Upper lobe of left lung (tissue), 6 donors: Measurements from ENCODE around the gene FAM174C. TPM values are rescaled to one million over a fixed set of nuclear protein-coding genes. Genes with fewer than 3 reads are reported as not detected.

Experiments used
- ATAC-seq, 2 donors: fragments of 200-7000 bp; cut with Tn5 transposase; one replicate each; pipeline ENCODE4 v1.9.1; 2022; ENCODE audit warnings: mild to moderate bottlenecking in 2 of 2, moderate library complexity in 2 of 2; ENCODE audit not compliant: low FRiP score in 2 of 2
- DNase-seq, 2 donors: peaks; one replicate each; pipeline ENCODE4 v3.0.0-alpha.2; 2019 to 2020
- H3K27ac ChIP-seq, 4 donors: fragments of 200-600 bp; sonication (generic); one replicate each; pipeline ENCODE4 v1.5.1; 2016 to 2019
- H3K27me3 ChIP-seq, 4 donors: fragments of 200-600 bp; sonication (generic); one replicate each; pipeline ENCODE4 v1.5.1; 2017 to 2019
- H3K36me3 ChIP-seq, 4 donors: fragments of 200-600 bp; sonication (generic); one replicate each; pipeline ENCODE4 v1.5.1; 2016 to 2019
- H3K4me1 ChIP-seq, 4 donors: fragments of 200-600 bp; sonication (generic); one replicate each; pipeline ENCODE4 v1.5.1; 2018 to 2019
- H3K4me3 ChIP-seq, 4 donors: fragments of 200-600 bp; sonication (generic); one replicate each; pipeline ENCODE4 v1.5.1; 2017 to 2019; ENCODE audit warnings: mild to moderate bottlenecking in 2 of 4, moderate library complexity in 1 of 4
- H3K9me3 ChIP-seq, 4 donors: fragments of 200-600 bp; sonication (generic); one replicate each; pipeline ENCODE4 v1.5.1; 2018 to 2019
- CTCF ChIP-seq, 6 experiments: fragments of 450-650 bp in 4 of 6; fragments of 200-600 bp in 2 of 6; sonication (generic) in 2 of 6; IDR thresholded peaks; one replicate each; pipeline ENCODE4 v1.5.1; 2016 to 2019; ENCODE audit warnings: antibody characterized with exemption in 6 of 6
- EP300 ChIP-seq, 4 donors: sonication (generic); formaldehyde crosslinking; IDR thresholded peaks; one replicate each; pipeline ENCODE4 v1.5.1; 2017; ENCODE audit warnings: antibody characterized with exemption in 4 of 4, control low read depth in 2 of 4
- POLR2A ChIP-seq, 4 donors: fragments of 450-650 bp; IDR thresholded peaks; one replicate each; pipeline ENCODE4 v1.5.1; 2016 to 2017; ENCODE audit warnings: antibody characterized with exemption in 4 of 4, mild to moderate bottlenecking in 2 of 4
- POLR2AphosphoS5 ChIP-seq, 2 donors: sonication (generic); formaldehyde crosslinking; IDR thresholded peaks; one replicate each; pipeline ENCODE4 v1.5.1; 2017; ENCODE audit warnings: antibody characterized with exemption in 2 of 2
- WGBS, 2 donors: methylation state at CpG; one replicate each; pipeline ENCODE4 v1.1.5; 2017 to 2018; 5-methylcytosine and 5-hydroxymethylcytosine counted together
- total RNA-seq, 6 donors: library from RNA; depleted of rRNA in 4 of 6; stranded (reverse); fragments of >200 nt in 4 of 6; gene quantifications; one replicate each; pipeline versions ENCODE4 v1.1.0 to v1.2.1, GENCODE V29; 2016 to 2021
- donor health status: DM: no; HTN: no; CAD: no; lungs with moderate emphysema.
- donor health status: DM: no; HTN: yes; CAD: no; lungs with severe emphysema.

Gene FAM174C
- total RNA-seq, 6 donors from 2014 or later, result 43.0 to 85.3 (median 59.6) TPM

- H3K4me3 ChIP-seq, result no peak overlapping the region
- ATAC-seq (no peak), DNase-seq (peak in 1 of 2 donors; percentile 83)
- H3K4me1 ChIP-seq, result peaks cover 12 to 29% (median 18%) of the 10 kb centered on the region in 4 donors
- H3K27ac ChIP-seq, result no peak overlapping the region
- H3K9me3 ChIP-seq, result no peaks in the 10 kb centered on the region
- TF ChIP-seq POLR2AphosphoS5 (IDR thresholded peaks at IDR 0.05) (no peak), EP300 (IDR thresholded peaks at IDR 0.05) (no peak), POLR2A (IDR thresholded peaks at IDR 0.05) (no peak), CTCF (IDR thresholded peaks at IDR 0.05) (no peak)
- peaks cover 0 to 51% (median 42%) of the 10 kb centered on the region in 4 donors for H3K36me3 ChIP-seq
- H3K27me3 ChIP-seq, result no peaks in the 10 kb centered on the region
- 97% methylated on average over 97 to 98 of the region's 100 CpGs for WGBS, 2 donors
Measured at GRCh38 chr19:1228161-1228957, 47.0 kb upstream of the FAM174C start.

- Histone ChIP-seq H3K27me3 (no peaks in the 10 kb centered on the region), H3K36me3 (peaks cover 0 to 42% (median 33%) of the 10 kb centered on the region in 4 donors), H3K27ac (no peak overlapping the region), H3K4me1 (peaks cover 16 to 32% (median 23%) of the 10 kb centered on the region in 4 donors), H3K9me3 (no peaks in the 10 kb centered on the region), H3K4me3 (no peak overlapping the region)
- TF ChIP-seq CTCF (IDR thresholded peaks at IDR 0.05), result no peak
- TF ChIP-seq EP300 (IDR thresholded peaks at IDR 0.05), result no peak
- TF ChIP-seq POLR2A (IDR thresholded peaks at IDR 0.05), result no peak
- no peak for TF ChIP-seq POLR2AphosphoS5 (IDR thresholded peaks at IDR 0.05)
- ATAC-seq (no peak), DNase-seq (peak in 1 of 2 donors; percentile 83)
- WGBS, 2 donors, result 94 to 98% methylated on average over 136 to 143 of the region's 158 CpGs
Measured at GRCh38 chr19:1229056-1229923, 46.0 kb upstream of the FAM174C start.

GRCh38 chr19:1229924-1230782 is 45.2 kb upstream of the FAM174C start:
- TF ChIP-seq CTCF (IDR thresholded peaks at IDR 0.05) (no peak), POLR2AphosphoS5 (IDR thresholded peaks at IDR 0.05) (no peak)
- 91 to 94% methylated on average over 9 to 58 of the region's 61 CpGs for WGBS, 2 donors
- ATAC-seq, result no peak
- H3K36me3 ChIP-seq, result peaks cover 0 to 33% (median 27%) of the 10 kb centered on the region in 4 donors
- H3K27ac ChIP-seq, result no peak overlapping the region
- H3K9me3 ChIP-seq, result no peaks in the 10 kb centered on the region
- H3K27me3 ChIP-seq, result no peaks in the 10 kb centered on the region
- H3K4me3 ChIP-seq, result no peak overlapping the region
- H3K4me1 ChIP-seq, result peaks cover 16 to 32% (median 23%) of the 10 kb centered on the region in 4 donors
- DNase-seq, result no peak

- H3K27ac ChIP-seq, result no peak overlapping the region
- peaks cover 0 to 25% (median 23%) of the 10 kb centered on the region in 4 donors for H3K36me3 ChIP-seq
- DNase-seq (peak in 1 of 2 donors; percentile 77), ATAC-seq (no peak)
- H3K4me1 ChIP-seq, result peaks cover 16 to 32% (median 23%) of the 10 kb centered on the region in 4 donors
- 75 to 83% methylated on average over 17 to 23 of the region's 38 CpGs for WGBS, 2 donors
- no peaks in the 10 kb centered on the region for H3K27me3 ChIP-seq
- TF ChIP-seq POLR2A (IDR thresholded peaks at IDR 0.05) (no peak), POLR2AphosphoS5 (IDR thresholded peaks at IDR 0.05) (no peak), EP300 (IDR thresholded peaks at IDR 0.05) (no peak), CTCF (IDR thresholded peaks at IDR 0.05) (no peak)
- no peaks in the 10 kb centered on the region for H3K9me3 ChIP-seq
- H3K4me3 ChIP-seq, result no peak overlapping the region
Measured at GRCh38 chr19:1230783-1231489, 44.4 kb upstream of the FAM174C start.
